CD14-positive monocyte (primary cell): ENCODE results near the gene SH3GLB1. TPM values are rescaled to one million over a fixed set of nuclear protein-coding genes. Genes with fewer than 3 reads are reported as not detected.

ENCODE experiments used
- DNase-seq, 3 donors: peaks; one replicate each; pipeline ENCODE4 v3.0.0-alpha.2; 2011 to 2022
- H2AFZ ChIP-seq: 2 replicates; pipeline ENCODE4 v1.6.0; 2012; ENCODE audit warnings: mild to moderate bottlenecking, low read depth, low read length, inconsistent platforms; ENCODE audit not compliant: insufficient read depth, poor library complexity, severe bottlenecking
- H3K27ac ChIP-seq, 2 donors: 1 replicate in 1 of 2; 2 replicates in 1 of 2; pipeline ENCODE4 v1.5.1; 2012 to 2013; ENCODE audit warnings: low read length in 2 of 2, control low read depth in 1 of 2, inconsistent platforms in 1 of 2, low read depth in 1 of 2, mild to moderate bottlenecking in 1 of 2
- H3K27me3 ChIP-seq, 2 donors: one replicate each; pipeline versions ENCODE4 v1.6.0 to v1.6.1; 2011 to 2013; ENCODE audit warnings: low read length in 2 of 2; ENCODE audit not compliant: control insufficient read depth in 2 of 2, insufficient read depth in 2 of 2
- H3K36me3 ChIP-seq, 2 donors: replicated peaks in 1 of 2; 1 replicate in 1 of 2; 2 replicates in 1 of 2; pipeline versions ENCODE4 v1.5.1 to v1.6.1; 2012 to 2013; ENCODE audit warnings: low read length in 2 of 2, control low read depth in 1 of 2, inconsistent platforms in 1 of 2, mild to moderate bottlenecking in 1 of 2; ENCODE audit not compliant: insufficient read depth in 2 of 2, control insufficient read depth in 1 of 2
- H3K4me1 ChIP-seq, 2 donors: 1 replicate in 1 of 2; 2 replicates in 1 of 2; pipeline versions ENCODE4 v1.5.1 to v1.6.1; 2012 to 2013; ENCODE audit warnings: low read length in 2 of 2, control low read depth in 1 of 2, inconsistent platforms in 1 of 2, mild to moderate bottlenecking in 1 of 2, moderate library complexity in 1 of 2; ENCODE audit not compliant: insufficient read depth in 2 of 2, control insufficient read depth in 1 of 2
- H3K4me2 ChIP-seq: replicated peaks from 2 replicates; pipeline ENCODE3; 2012; ENCODE audit warnings: low read length, moderate library complexity, mild to moderate bottlenecking; ENCODE audit not compliant: poor library complexity, severe bottlenecking; ENCODE audit errors: extremely low read depth
- H3K4me3 ChIP-seq, 3 experiments: fragments of 200-600 bp in 1 of 3; sonication (generic) in 1 of 3; replicated peaks in 1 of 3; 1 replicate in 2 of 3; 2 replicates in 1 of 3; pipeline ENCODE4 v1.5.1; 2011 to 2013; ENCODE audit warnings: low read length in 3 of 3, mild to moderate bottlenecking in 3 of 3, control low read depth in 2 of 3, low read depth in 2 of 3, inconsistent platforms in 1 of 3, moderate library complexity in 1 of 3
- H3K79me2 ChIP-seq: 2 replicates; pipeline ENCODE4 v1.6.0; 2012; ENCODE audit warnings: mild to moderate bottlenecking, control low read depth, inconsistent platforms, low read length, moderate library complexity; ENCODE audit not compliant: insufficient read depth
- H3K9ac ChIP-seq: 2 replicates; pipeline ENCODE4 v1.6.0; 2017; ENCODE audit warnings: low read length, mild to moderate bottlenecking; ENCODE audit not compliant: insufficient read depth, poor library complexity, severe bottlenecking
- H3K9me3 ChIP-seq, 2 donors: replicated peaks in 1 of 2; 1 replicate in 1 of 2; 2 replicates in 1 of 2; pipeline versions ENCODE4 v1.5.1 to v1.6.1; 2012 to 2013; ENCODE audit warnings: low read length in 2 of 2, control low read depth in 1 of 2; ENCODE audit not compliant: control insufficient read depth in 1 of 2, insufficient read depth in 1 of 2
- H4K20me1 ChIP-seq: 2 replicates; pipeline ENCODE4 v1.6.0; 2012; ENCODE audit warnings: mild to moderate bottlenecking, low read length, control low read depth, moderate library complexity; ENCODE audit not compliant: insufficient read depth
- H3K27ac Mint-ChIP-seq, 7 donors: one replicate each; pipeline ENCODE4 v1.8.0; 2020; ENCODE audit warnings: mild to moderate bottlenecking in 7 of 7, mixed read lengths in 7 of 7, moderate library complexity in 6 of 7, inconsistent platforms in 2 of 7
- H3K27me3 Mint-ChIP-seq, 3 donors: one replicate each; pipeline ENCODE4 v1.8.0; 2021 to 2022; ENCODE audit warnings: low read depth in 3 of 3, mild to moderate bottlenecking in 3 of 3, mixed read lengths in 3 of 3, moderate library complexity in 3 of 3, inconsistent platforms in 1 of 3
- H3K36me3 Mint-ChIP-seq, 2 donors: one replicate each; pipeline ENCODE4 v1.8.0; 2020; ENCODE audit warnings: mixed read lengths in 2 of 2, inconsistent platforms in 1 of 2, mild to moderate bottlenecking in 1 of 2
- H3K4me1 Mint-ChIP-seq: one replicate; pipeline ENCODE4 v1.8.0; 2020; ENCODE audit warnings: mild to moderate bottlenecking, mixed read lengths
- H3K4me3 Mint-ChIP-seq, 2 donors: one replicate each; pipeline ENCODE4 v1.8.0; 2020; ENCODE audit warnings: mild to moderate bottlenecking in 2 of 2, mixed read lengths in 2 of 2, moderate library complexity in 1 of 2
- H3K9me3 Mint-ChIP-seq, 7 donors: one replicate each; pipeline ENCODE4 v1.8.0; 2020 to 2022; ENCODE audit warnings: mixed read lengths in 7 of 7, mild to moderate bottlenecking in 6 of 7, moderate library complexity in 6 of 7, inconsistent platforms in 2 of 7
- WGBS: methylation state at CpG from one replicate; pipeline ENCODE4 v1.1.5; 2013; ENCODE audit warnings: missing lambda C conversion rate; ENCODE audit not compliant: insufficient coverage; 5-methylcytosine and 5-hydroxymethylcytosine counted together
- intact Hi-C, 2 donors: fragments of 100-400 bp; cut with micrococcal nuclease; formaldehyde crosslinking; loops; one replicate each; pipeline versions ENCODE4 v1.15.0 to v1.15.1; 2023
- polyA plus RNA-seq, 3 donors: library from polyadenylated mRNA; depleted of rRNA in 1 of 3; unstranded in 2 of 3; stranded (reverse) in 1 of 3; fragments of 300-500 nt in 2 of 3; fragments of >200 nt in 1 of 3; fragmentation: Illumina TruSeq in 2 of 3; gene quantifications; 1 replicate in 2 of 3; 2 replicates in 1 of 3; pipeline ENCODE4 v1.2.3, GENCODE V29; 2012 to 2021
- TF ChIP-seq, protein P1 (sequence below): fragments of 200-600 bp; IDR thresholded peaks from one replicate; pipeline ENCODE4 v1.8.0; 2022; ENCODE audit warnings: antibody characterized with exemption, mild to moderate bottlenecking

Gene SH3GLB1
- polyA plus RNA-seq, 3 donors, result 21.9 to 92.3 (median 75.8) TPM

DNA sequence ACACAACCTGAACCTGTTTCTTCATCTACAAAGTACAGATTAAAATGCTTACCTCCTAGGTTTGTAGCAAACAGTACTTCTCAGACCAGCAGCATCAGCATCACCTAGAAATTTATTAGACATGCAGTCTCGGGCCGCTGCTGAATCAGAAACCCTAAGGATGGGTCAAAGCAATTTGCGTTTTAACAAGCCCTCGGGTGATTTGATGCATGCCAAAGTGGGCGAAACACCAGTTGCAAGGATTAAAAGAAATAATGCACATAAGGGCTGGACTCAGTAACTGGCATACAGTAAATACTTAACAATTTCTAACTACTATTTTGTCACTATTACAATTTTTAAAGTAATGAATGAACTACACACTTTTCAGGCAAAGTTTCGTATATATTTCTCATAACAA lies 47.5 kb downstream of the SH3GLB1 start:
- Mint-ChIP-seq H3K4me1 (peaks cover 11% of the 10 kb centered on the region), H3K36me3 (peaks cover 0 to 8% of the 10 kb centered on the region in 2 donors), H3K9me3 (peaks cover 0 to 3% (median 0%) of the 10 kb centered on the region in 7 donors), H3K27me3 (peaks cover 1 to 10% (median 5%) of the 10 kb centered on the region in 3 donors), H3K4me3 (no peak overlapping the region), H3K27ac (no peak overlapping the region)
- Histone ChIP-seq H3K4me3 (no peak overlapping the region), H4K20me1 (no peaks in the 10 kb centered on the region), H3K36me3 (peaks cover 2 to 6% of the 10 kb centered on the region in 2 donors), H3K79me2 (no peaks in the 10 kb centered on the region), H2AFZ (no peak overlapping the region), H3K9ac (no peak overlapping the region), H3K27ac (no peak overlapping the region), H3K9me3 (no peaks in the 10 kb centered on the region), H3K4me1 (no peaks in the 10 kb centered on the region), H3K27me3 (no peaks in the 10 kb centered on the region), H3K4me2 (no peak overlapping the region)
- intact Hi-C loops, result no loop called here
- TF ChIP-seq, protein P1, sequence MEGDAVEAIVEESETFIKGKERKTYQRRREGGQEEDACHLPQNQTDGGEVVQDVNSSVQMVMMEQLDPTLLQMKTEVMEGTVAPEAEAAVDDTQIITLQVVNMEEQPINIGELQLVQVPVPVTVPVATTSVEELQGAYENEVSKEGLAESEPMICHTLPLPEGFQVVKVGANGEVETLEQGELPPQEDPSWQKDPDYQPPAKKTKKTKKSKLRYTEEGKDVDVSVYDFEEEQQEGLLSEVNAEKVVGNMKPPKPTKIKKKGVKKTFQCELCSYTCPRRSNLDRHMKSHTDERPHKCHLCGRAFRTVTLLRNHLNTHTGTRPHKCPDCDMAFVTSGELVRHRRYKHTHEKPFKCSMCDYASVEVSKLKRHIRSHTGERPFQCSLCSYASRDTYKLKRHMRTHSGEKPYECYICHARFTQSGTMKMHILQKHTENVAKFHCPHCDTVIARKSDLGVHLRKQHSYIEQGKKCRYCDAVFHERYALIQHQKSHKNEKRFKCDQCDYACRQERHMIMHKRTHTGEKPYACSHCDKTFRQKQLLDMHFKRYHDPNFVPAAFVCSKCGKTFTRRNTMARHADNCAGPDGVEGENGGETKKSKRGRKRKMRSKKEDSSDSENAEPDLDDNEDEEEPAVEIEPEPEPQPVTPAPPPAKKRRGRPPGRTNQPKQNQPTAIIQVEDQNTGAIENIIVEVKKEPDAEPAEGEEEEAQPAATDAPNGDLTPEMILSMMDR, result no peak
- DNase-seq, result no peak
- whole genome bisulfite sequencing, result 96% methylated on average over 5 of the region's 6 CpGs

DNA sequence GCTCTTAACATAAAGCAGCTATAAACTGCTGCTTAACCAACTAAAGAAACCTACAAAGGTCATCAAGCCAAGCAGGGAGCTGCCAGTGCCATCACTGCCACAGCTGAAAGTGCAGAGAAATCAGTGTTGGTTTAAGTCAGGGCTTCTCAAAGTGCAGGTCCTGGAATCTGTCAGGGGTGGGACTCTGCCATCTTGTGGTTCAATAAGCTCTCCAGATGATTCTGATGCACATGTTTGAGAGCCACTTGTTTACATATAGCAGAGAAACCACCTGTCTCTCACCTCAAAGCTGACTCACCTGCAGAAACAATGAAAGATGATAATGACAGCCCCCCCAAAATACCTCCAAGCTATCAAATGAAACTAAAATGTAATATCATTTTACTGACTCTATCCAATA lies 49.3 kb downstream of the SH3GLB1 start:
- TF ChIP-seq, protein P1, result no peak
- Histone ChIP-seq H3K27me3 (no peaks in the 10 kb centered on the region), H4K20me1 (no peaks in the 10 kb centered on the region), H3K9ac (no peak overlapping the region), H3K27ac (no peak overlapping the region), H3K79me2 (no peaks in the 10 kb centered on the region), H3K9me3 (no peaks in the 10 kb centered on the region), H3K4me3 (no peak overlapping the region), H3K36me3 (no peaks in the 10 kb centered on the region), H3K4me2 (no peak overlapping the region), H3K4me1 (no peaks in the 10 kb centered on the region), H2AFZ (peak overlapping the region; percentile 1)
- peaks cover 11% of the 10 kb centered on the region for H3K4me1 Mint-ChIP-seq
- no peak overlapping the region for H3K27ac Mint-ChIP-seq
- peaks cover 1 to 11% (median 5%) of the 10 kb centered on the region in 3 donors for H3K27me3 Mint-ChIP-seq
- DNase-seq, result no peak
- intact Hi-C loops, result no loop called here
- no peaks in the 10 kb centered on the region for H3K36me3 Mint-ChIP-seq
- H3K4me3 Mint-ChIP-seq, result no peak overlapping the region
- peaks cover 0 to 3% (median 0%) of the 10 kb centered on the region in 7 donors for H3K9me3 Mint-ChIP-seq
